IMR-90 (cell line): ENCODE data around the gene CDKAL1. TPM values are rescaled to one million over a fixed set of nuclear protein-coding genes. Genes with fewer than 3 reads are reported as not detected.

Experiments used
- ATAC-seq: fragments of 200-7000 bp; cut with Tn5 transposase; 2 replicates; pipeline ENCODE4 v1.9.1; 2020; ENCODE audit warnings: low read depth, mild to moderate bottlenecking, moderate library complexity
- BruUV-seq: library from RNA; stranded (reverse); fragments of 400-500 nt; replicated peaks from 2 replicates; lab custom pipeline; 2021; lab: Mats Ljungman, UMichigan
- CTCF ChIA-PET: fragments of 300-600 bp; formaldehyde crosslinking; extraction: SDS; loops from one replicate; lab custom pipeline; 2021; ENCODE audit warnings: antibody characterized with exemption; lab: Yijun Ruan, JAX
- POLR2A ChIA-PET: fragments of 300-600 bp; sonication (Branson Sonifier 250); formaldehyde crosslinking; loops from one replicate; lab custom pipeline; 2022; ENCODE audit warnings: antibody characterized with exemption; ENCODE audit not compliant: unreplicated experiment; lab: Charles Lee
- DNase-seq: peaks from one replicate; pipeline ENCODE4 v3.0.0; 2013
- H2AFZ ChIP-seq: replicated peaks from 2 replicates; pipeline ENCODE3; 2013; ENCODE audit warnings: low read length, mild to moderate bottlenecking; ENCODE audit not compliant: poor library complexity
- H2AK5ac ChIP-seq: 2 replicates; pipeline ENCODE4 v1.6.1; 2013; ENCODE audit warnings: low read depth, low read length, inconsistent platforms
- H2AK9ac ChIP-seq: replicated peaks from 2 replicates; pipeline ENCODE3; 2013; ENCODE audit warnings: mild to moderate bottlenecking, low read depth, low read length, moderate library complexity; ENCODE audit not compliant: poor library complexity
- H2BK120ac ChIP-seq: 2 replicates; pipeline ENCODE4 v1.6.1; 2013; ENCODE audit warnings: low read depth, low read length, inconsistent platforms
- H2BK15ac ChIP-seq: 3 replicates; pipeline ENCODE4 v1.6.1; 2013; ENCODE audit warnings: low read depth, low read length, inconsistent platforms
- H2BK20ac ChIP-seq: 2 replicates; pipeline ENCODE4 v1.6.1; 2013; ENCODE audit warnings: low read depth, mild to moderate bottlenecking, inconsistent platforms, low read length, moderate library complexity
- H2BK5ac ChIP-seq: 2 replicates; pipeline ENCODE4 v1.6.1; 2013; ENCODE audit warnings: mild to moderate bottlenecking, low read depth, low read length, inconsistent platforms; ENCODE audit not compliant: poor library complexity, severe bottlenecking
- H3K14ac ChIP-seq: replicated peaks from 2 replicates; pipeline ENCODE4 v1.6.1; 2013; ENCODE audit warnings: low read depth, low read length, inconsistent platforms
- H3K18ac ChIP-seq: 2 replicates; pipeline ENCODE4 v1.6.1; 2013; ENCODE audit warnings: low read depth, low read length, control low read depth
- H3K23ac ChIP-seq: 2 replicates; pipeline ENCODE4 v1.6.1; 2013; ENCODE audit warnings: low read depth, low read length, inconsistent platforms
- H3K27ac ChIP-seq: 2 replicates; pipeline ENCODE4 v1.5.1; 2013; ENCODE audit warnings: mild to moderate bottlenecking, control low read depth, low read length; ENCODE audit not compliant: insufficient read depth
- H3K27me3 ChIP-seq: 2 replicates; pipeline ENCODE4 v1.6.1; 2013; ENCODE audit warnings: low read length; ENCODE audit not compliant: control insufficient read depth, insufficient read depth
- H3K36me3 ChIP-seq: 2 replicates; pipeline ENCODE4 v1.6.1; 2013; ENCODE audit warnings: low read length, mixed read lengths; ENCODE audit not compliant: control insufficient read depth, insufficient read depth
- H3K4ac ChIP-seq: 2 replicates; pipeline ENCODE4 v1.6.1; 2013; ENCODE audit warnings: low read depth, low read length, inconsistent platforms
- H3K4me1 ChIP-seq: 2 replicates; pipeline ENCODE4 v1.6.1; 2013; ENCODE audit warnings: low read length, mixed read lengths; ENCODE audit not compliant: control insufficient read depth, insufficient read depth
- H3K4me2 ChIP-seq: 2 replicates; pipeline ENCODE4 v1.6.1; 2013; ENCODE audit warnings: low read depth, mild to moderate bottlenecking, control low read depth, low read length, moderate library complexity
- H3K4me3 ChIP-seq: 2 replicates; pipeline ENCODE4 v1.5.1; 2013; ENCODE audit warnings: low read depth, mild to moderate bottlenecking, control low read depth, low read length, moderate library complexity; ENCODE audit not compliant: insufficient read depth
- H3K56ac ChIP-seq: 2 replicates; pipeline ENCODE4 v1.6.1; 2013; ENCODE audit warnings: low read length, inconsistent platforms; ENCODE audit not compliant: insufficient read depth; ENCODE audit errors: extremely low read depth
- H3K79me1 ChIP-seq, 2 experiments: 2 replicates each; pipeline ENCODE4 v1.6.1; 2013; ENCODE audit warnings: low read length in 2 of 2, inconsistent platforms in 1 of 2, low read depth in 1 of 2
- H3K9ac ChIP-seq: 2 replicates; pipeline ENCODE4 v1.6.1; 2013; ENCODE audit warnings: low read depth, low read length, control low read depth
- H3K9me1 ChIP-seq: 2 replicates; pipeline ENCODE4 v1.6.1; 2013; ENCODE audit warnings: low read length, inconsistent platforms; ENCODE audit not compliant: insufficient read depth
- H3K9me3 ChIP-seq: 2 replicates; pipeline ENCODE4 v1.6.1; 2013; ENCODE audit warnings: low read length; ENCODE audit not compliant: control insufficient read depth, insufficient read depth
- H4K20me1 ChIP-seq: 2 replicates; pipeline ENCODE4 v1.6.1; 2013; ENCODE audit warnings: low read length, inconsistent platforms; ENCODE audit not compliant: insufficient read depth
- H4K5ac ChIP-seq: 2 replicates; pipeline ENCODE4 v1.6.1; 2013; ENCODE audit warnings: mild to moderate bottlenecking, low read depth, low read length, control low read depth
- H4K8ac ChIP-seq, 2 experiments: 2 replicates each; pipeline ENCODE4 v1.6.1; 2013; ENCODE audit warnings: low read depth in 2 of 2, low read length in 2 of 2, control low read depth in 1 of 2, inconsistent platforms in 1 of 2
- H4K91ac ChIP-seq: 2 replicates; pipeline ENCODE4 v1.6.1; 2013; ENCODE audit warnings: low read depth, low read length, inconsistent platforms; ENCODE audit not compliant: insufficient read depth
- CEBPB ChIP-seq: IDR thresholded peaks from 2 replicates; pipeline ENCODE4 v1.6.1; 2012; ENCODE audit warnings: low read depth, low read length, improper control_type of control experiment
- CHD1 ChIP-seq: IDR thresholded peaks from 2 replicates; pipeline ENCODE4 v1.6.1; 2012; ENCODE audit warnings: low read depth, low read length, improper control_type of control experiment
- WGBS, 2 experiments: methylation state at CpG; one replicate each; pipeline versions ENCODE4 v1.1.5 to v1.1.7; 2013; ENCODE audit warnings: missing lambda C conversion rate in 2 of 2; ENCODE audit not compliant: insufficient read length in 1 of 2; ENCODE audit errors: extremely low coverage in 2 of 2; 5-methylcytosine and 5-hydroxymethylcytosine counted together
- dilution Hi-C: fragments of 300-500 bp; cut with HindIII; formaldehyde crosslinking; loops from one replicate; pipeline ENCODE4 v1.14.3; 2018; ENCODE audit warnings: low sequenced_read_pairs; ENCODE audit not compliant: unreplicated experiment
- in situ Hi-C: fragments of 300-500 bp; cut with MboI; formaldehyde crosslinking; loops from 3 replicates; pipeline ENCODE4 v1.14.3; 2019; ENCODE audit warnings: low sequenced_read_pairs, inconsistent platforms, mixed read lengths
- intact Hi-C: fragments of 100-400 bp; cut with micrococcal nuclease; formaldehyde crosslinking; loops from 2 replicates; pipeline ENCODE4 v1.10.0; 2022
- polyA plus RNA-seq, 3 experiments: library from polyadenylated mRNA; depleted of rRNA; stranded (reverse); fragments of >200 nt; gene quantifications; 2 replicates each; pipeline ENCODE4 v1.2.3, GENCODE V29; 2012; ENCODE audit warnings: low replicate concordance in 1 of 3
- total RNA-seq: library from RNA; depleted of rRNA; stranded (reverse); fragments of >200 nt; gene quantifications from 2 replicates; pipeline ENCODE4 v1.2.3, GENCODE V29; 2012

The CDKAL1 gene
- total and polyA plus RNA-seq, 2 of the 4 experiments (the other 2 are of a cell fraction), result 3.7 to 13.1 TPM

GRCh38 chr6:20509212-20509611 is 25.0 kb upstream of the CDKAL1 start:
- Histone ChIP-seq H4K5ac (no peak overlapping the region), H3K14ac (no peak overlapping the region), H3K4ac (no peak overlapping the region), H3K9me3 (no peaks in the 10 kb centered on the region), H3K56ac (no peak overlapping the region), H2BK120ac (no peak overlapping the region), H3K79me1 (no peaks in the 10 kb centered on the region), H3K36me3 (no peaks in the 10 kb centered on the region), H4K8ac (no peak overlapping the region), H4K91ac (no peak overlapping the region), H3K23ac (no peak overlapping the region), H3K27ac (no peak overlapping the region), H2BK15ac (no peak overlapping the region), H3K4me1 (no peaks in the 10 kb centered on the region), H2AFZ (no peak overlapping the region), H3K9me1 (no peaks in the 10 kb centered on the region), H3K4me3 (no peak overlapping the region), H3K9ac (no peak overlapping the region), H3K4me2 (no peak overlapping the region), H3K27me3 (no peaks in the 10 kb centered on the region), H2AK5ac (no peak overlapping the region), H2BK5ac (no peak overlapping the region), H2BK20ac (no peak overlapping the region), H3K18ac (no peak overlapping the region), H4K20me1 (no peaks in the 10 kb centered on the region), H2AK9ac (no peak overlapping the region)
- CTCF ChIA-PET, result no interaction called here
- intact Hi-C loops (no loop called here), dilution Hi-C loops (no loop called here), in situ Hi-C loops (no loop called here)
- TF ChIP-seq CEBPB (no peak), CHD1 (no peak)
- BruUV-seq, result no TSS peak
- DNase-seq, result no peak
- ATAC-seq, result no peak
- no CpG with 5 or more reads among the region's 2 CpGs for WGBS, 2 experiments
- POLR2A ChIA-PET, result no interaction called here
